ENCODE measurements around the gene TFDP3.

- TF ChIP-seq POLR2AphosphoS5 (IDR thresholded peaks at IDR 0.05; ENCODE audit: low read depth, low read length): no peak
- no peak for TF ChIP-seq SIN3A (IDR thresholded peaks at IDR 0.05; ENCODE audit: borderline replicate concordance, insufficient read depth, low read length)
- no peak for TF ChIP-seq REST (IDR thresholded peaks at IDR 0.05; ENCODE audit: insufficient read depth in 1 of 2, low read depth in 2 of 2, low read length in 2 of 2)
- no peak for TF ChIP-seq TAF1 (IDR thresholded peaks at IDR 0.05; ENCODE audit: borderline replicate concordance, insufficient read depth, low read length)
- TF ChIP-seq FOXP2 (optimal IDR thresholded peaks at IDR 0.05; ENCODE audit: borderline replicate concordance, extremely low read depth, extremely low read length, insufficient read depth): no peak
Observed at GRCh38 chrX:133215017-133215416, 3.1 kb downstream of the TFDP3 start.
